ENCODE data around the gene ARL2.
A peak's percentile ranks its signal among the peaks of the same experiment; 100 is the strongest.
"Not testable (repeated sequence)": the region's sequence is repeated elsewhere in the genome, so short reads cannot be mapped to it uniquely, and the experiment has no call there.

The ARL2 gene

DNA sequence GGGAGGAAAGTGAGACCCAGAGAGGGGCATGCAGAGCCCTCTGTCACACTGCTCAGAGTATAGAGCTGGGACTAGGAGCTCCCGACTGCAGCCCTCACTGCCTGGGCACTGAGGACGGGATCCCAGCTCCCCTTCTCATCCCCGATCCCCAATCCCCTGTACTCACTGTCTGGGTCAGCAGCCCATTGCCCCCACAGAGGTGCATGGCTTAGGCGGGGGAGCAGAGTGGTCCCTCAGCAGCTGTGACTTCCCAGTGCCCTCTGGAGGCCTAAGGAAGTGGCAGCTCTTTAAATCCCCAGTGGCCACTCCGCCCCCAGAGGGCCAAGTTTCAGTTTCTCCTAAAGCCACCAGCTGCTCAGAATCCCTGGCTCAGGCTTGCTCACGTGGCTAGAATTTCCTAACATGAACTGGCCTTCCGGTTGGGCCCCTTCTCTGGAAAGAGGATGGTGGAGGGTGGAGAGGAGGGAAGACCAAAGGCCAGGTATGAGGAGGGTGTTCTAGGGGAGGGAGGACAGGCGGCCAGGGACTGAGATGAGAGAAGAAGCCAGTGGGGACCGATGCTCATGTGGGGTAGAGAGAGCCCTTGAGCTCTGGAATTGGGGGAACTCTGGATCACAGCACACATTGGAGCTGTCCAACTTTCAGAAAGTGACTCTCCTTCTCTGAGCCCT, 17.1 kb upstream of the ARL2 start, which contains the start of gene BATF2:
BATF2 (minus strand) TSS at position 262 of the 671 bp plus-strand sequence; CDS start at position 205, 57 bp downstream.
- TF ChIP-seq, protein P1, sequence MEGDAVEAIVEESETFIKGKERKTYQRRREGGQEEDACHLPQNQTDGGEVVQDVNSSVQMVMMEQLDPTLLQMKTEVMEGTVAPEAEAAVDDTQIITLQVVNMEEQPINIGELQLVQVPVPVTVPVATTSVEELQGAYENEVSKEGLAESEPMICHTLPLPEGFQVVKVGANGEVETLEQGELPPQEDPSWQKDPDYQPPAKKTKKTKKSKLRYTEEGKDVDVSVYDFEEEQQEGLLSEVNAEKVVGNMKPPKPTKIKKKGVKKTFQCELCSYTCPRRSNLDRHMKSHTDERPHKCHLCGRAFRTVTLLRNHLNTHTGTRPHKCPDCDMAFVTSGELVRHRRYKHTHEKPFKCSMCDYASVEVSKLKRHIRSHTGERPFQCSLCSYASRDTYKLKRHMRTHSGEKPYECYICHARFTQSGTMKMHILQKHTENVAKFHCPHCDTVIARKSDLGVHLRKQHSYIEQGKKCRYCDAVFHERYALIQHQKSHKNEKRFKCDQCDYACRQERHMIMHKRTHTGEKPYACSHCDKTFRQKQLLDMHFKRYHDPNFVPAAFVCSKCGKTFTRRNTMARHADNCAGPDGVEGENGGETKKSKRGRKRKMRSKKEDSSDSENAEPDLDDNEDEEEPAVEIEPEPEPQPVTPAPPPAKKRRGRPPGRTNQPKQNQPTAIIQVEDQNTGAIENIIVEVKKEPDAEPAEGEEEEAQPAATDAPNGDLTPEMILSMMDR (IDR thresholded peaks at IDR 0.05; ENCODE audit: low read depth, low read length, missing control alignments) = peak; percentile 54
- H3K4me3 ChIP-seq (replicated peaks; ENCODE audit: low read depth, low read length) = peak within 1 kb of the TSS; percentile 39
- DNase-seq (ENCODE audit: extremely low read depth, low read depth) = peak; percentile 66

DNA sequence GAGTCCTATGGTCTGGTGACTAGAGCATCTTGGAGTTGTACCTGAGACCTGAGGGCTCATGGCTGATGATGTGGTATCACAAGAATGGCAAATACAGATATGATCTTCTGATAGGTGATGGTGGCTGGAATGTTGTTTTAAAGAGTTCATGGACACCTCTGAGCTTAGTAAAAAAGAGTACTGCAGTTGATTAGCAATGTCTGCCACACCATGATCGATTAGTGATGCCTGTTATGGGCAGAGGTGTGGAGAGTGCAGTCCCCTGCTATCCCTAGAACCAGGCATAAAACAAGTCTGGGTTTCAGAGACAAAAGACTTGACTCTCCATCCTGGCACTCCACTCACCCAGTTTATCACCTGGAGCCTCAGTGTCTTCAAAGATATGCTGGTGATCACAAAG, 15.8 kb upstream of the ARL2 start:
- TF ChIP-seq, protein P1 (IDR thresholded peaks at IDR 0.05; ENCODE audit: low read depth, low read length, missing control alignments) = no peak
- no peak for DNase-seq (ENCODE audit: extremely low read depth, low read depth)
- no peak overlapping the region for H3K4me3 ChIP-seq (replicated peaks; ENCODE audit: low read depth, low read length)

DNA sequence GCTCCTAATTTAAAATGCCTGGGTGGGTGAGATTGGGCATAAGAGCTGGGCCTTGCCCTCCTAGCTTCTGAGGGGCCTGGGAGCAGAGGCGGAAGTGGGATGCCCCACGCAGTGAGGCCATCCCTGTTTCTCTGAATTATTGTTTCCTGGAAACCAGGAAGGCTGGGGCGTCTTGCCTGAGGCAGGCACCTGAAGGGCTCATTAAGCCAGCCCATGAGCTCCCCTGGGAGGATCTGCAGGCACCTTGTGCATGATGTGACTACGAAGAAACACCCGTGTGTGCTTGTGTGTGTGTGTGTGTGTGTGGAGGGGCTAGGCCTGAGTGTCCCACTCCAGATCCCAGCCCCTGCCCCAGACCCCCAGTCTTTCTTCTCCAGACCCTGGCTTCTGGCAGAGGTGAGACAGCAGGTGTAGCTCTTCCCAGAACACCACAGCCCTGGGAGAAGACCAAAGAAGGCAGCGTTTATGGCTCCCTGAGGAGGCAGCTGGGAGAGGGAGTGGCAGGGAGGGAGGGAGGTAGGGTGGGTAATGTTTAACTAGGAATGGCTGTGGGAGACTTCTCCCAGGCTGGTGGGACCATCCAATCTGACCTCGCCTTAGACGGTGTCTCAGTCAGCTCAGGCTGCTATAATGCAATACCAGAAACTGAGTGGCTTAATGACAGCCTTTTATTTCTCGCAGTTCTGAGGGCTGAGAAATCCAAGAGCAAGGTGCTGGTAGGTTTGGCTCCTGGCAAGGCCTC, 15.1 kb upstream of the ARL2 start:
- TF ChIP-seq, protein P1 (IDR thresholded peaks at IDR 0.05; ENCODE audit: low read depth, low read length, missing control alignments) = no peak
- DNase-seq (ENCODE audit: extremely low read depth, low read depth) = no peak
- H3K4me3 ChIP-seq (replicated peaks; ENCODE audit: low read depth, low read length) = no peak overlapping the region

DNA sequence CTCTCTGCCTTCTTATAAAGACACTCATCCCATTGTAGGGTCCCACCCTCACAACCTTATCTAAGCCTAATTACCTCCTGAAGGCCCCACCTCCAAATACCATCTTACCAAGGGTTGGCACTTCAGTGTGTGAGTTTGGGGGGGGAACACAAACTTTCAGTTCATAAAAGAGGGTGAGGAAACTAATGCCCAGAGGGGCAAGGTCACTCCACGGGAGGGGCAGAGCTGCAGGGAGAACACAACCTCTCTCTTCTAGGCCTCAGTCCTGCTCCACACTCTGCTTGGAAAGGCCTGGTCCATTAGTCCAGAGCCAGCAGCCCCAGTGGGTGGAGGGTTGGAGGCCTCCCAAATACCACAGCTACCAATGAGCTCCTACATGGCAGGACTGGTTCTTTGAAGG, 14.5 kb upstream of the ARL2 start:
- TF ChIP-seq, protein P1 (IDR thresholded peaks at IDR 0.05; ENCODE audit: low read depth, low read length, missing control alignments) = no peak
- H3K4me3 ChIP-seq (replicated peaks; ENCODE audit: low read depth, low read length) = no peak overlapping the region
- DNase-seq (ENCODE audit: extremely low read depth, low read depth) = no peak

DNA sequence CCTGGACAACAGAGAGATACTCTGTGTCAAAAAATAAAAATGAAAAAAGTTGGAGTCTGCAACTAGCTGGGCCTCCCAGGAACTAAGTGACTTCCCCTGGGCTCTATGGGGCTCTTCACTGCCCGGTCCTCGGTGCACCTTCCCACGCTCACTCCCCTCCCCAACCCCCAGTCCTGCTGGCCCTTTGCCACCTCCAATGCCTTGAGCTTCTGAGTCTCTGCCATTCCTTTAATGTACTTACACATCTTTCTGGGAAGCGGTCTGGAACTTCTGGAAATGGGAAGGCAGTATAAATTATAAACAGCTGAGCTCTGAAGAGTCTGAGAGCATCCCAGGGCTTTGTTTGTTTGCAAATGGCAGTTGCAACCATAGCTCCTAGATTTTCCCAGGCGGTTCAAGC, 11.3 kb upstream of the ARL2 start:
- TF ChIP-seq, protein P1 (IDR thresholded peaks at IDR 0.05; ENCODE audit: low read depth, low read length, missing control alignments) = no peak
- no peak overlapping the region for H3K4me3 ChIP-seq (replicated peaks; ENCODE audit: low read depth, low read length)
- no peak for DNase-seq (ENCODE audit: extremely low read depth, low read depth)

DNA sequence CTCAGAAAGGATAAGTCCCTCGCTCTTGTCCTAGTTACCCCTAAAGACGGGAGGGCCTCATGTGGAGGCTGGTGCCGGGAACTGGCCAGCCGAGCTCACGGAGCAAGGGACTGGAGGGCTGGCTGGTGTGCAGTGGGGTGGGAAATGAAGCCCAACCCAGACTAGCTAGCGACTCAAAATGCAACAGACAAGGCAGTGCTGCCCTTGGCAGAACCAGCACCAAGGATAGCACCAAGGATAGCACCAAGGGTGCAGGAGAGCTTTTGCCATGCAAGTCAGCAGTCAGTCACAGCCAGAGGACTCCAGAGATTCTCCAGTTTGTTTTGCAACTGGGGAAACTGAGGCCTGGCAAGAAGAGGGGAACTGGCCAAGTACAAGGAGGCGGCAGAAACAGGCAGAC, 10.7 kb upstream of the ARL2 start:
- no peak for DNase-seq (ENCODE audit: extremely low read depth, low read depth)
- TF ChIP-seq, protein P1 (IDR thresholded peaks at IDR 0.05; ENCODE audit: low read depth, low read length, missing control alignments) = no peak
- H3K4me3 ChIP-seq (replicated peaks; ENCODE audit: low read depth, low read length) = no peak overlapping the region

DNA sequence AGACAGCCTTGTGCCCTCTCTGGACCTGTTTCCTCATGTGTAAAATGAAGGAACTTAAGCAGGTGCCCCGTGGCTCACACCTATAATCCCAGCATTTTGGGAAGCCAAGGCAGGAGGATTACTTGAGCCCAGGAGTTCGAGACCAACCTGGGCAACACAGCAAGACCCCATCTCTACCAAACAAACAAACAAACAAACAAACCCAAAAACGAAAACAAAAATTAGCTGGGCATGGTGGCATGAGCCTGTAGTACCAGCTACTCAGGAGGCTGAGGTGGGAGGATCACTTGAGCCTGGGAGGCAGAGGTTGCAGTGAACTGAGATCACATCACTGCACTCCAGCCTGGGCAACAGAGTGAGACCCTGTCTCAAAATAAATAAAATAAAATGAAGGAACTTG, 10.0 kb upstream of the ARL2 start:
- not testable (repeated sequence) for H3K4me3 ChIP-seq (replicated peaks; ENCODE audit: low read depth, low read length); DNase-seq (ENCODE audit: extremely low read depth, low read depth)

Measured in HFF-Myc (cell line).